Amygdala (tissue), 56 donors: ENCODE data around the gene ATP8B1.
"Not testable (repeated sequence)": the region's sequence is repeated elsewhere in the genome, so short reads cannot be mapped to it uniquely, and the experiment has no call there.

Source experiments
- DNase-seq, 56 donors: peaks; one replicate each; lab custom pipeline; 2025; lab: John Stamatoyannopoulos, UW

ATP8B1 gene

DNA sequence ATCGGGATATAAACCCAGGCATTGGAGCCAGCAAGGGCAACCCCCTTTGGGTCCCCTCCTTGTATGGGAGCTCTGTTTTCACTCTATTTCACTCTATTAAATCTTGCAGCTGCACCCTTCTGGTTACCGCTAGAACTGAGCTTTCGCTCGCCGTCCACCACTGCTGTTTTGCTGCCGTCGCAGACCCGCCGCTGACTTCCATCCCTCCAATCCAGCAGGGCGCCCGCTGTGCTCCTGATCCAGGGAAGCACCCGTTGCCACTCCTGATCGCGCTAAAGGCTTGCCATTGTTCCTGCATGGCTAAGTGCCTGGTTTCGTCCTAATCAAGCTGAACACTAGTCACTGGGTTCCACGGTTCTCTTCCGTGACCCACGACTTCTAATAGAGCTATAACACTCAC, 68.1 kb downstream of the ATP8B1 start:
- DNase-seq: not testable (repeated sequence)

DNA sequence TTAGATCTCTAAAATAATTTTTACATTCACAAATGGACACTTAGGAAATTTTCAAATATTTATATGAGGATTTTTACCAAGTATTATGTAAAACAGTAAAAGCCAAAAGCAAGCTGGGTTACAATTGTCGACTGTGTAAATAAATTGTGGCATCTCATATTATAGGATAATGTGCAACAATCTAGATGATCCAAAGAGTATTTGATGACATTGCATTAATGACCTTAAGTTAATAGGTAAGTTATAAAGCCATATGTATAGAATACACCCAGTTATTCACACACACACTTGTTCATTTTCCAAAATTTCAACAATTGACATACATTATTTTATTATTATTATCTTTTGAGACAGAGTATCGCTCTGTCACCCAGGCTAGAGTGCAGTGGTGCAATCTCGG, 69.3 kb downstream of the ATP8B1 start:
- no peak for DNase-seq

DNA sequence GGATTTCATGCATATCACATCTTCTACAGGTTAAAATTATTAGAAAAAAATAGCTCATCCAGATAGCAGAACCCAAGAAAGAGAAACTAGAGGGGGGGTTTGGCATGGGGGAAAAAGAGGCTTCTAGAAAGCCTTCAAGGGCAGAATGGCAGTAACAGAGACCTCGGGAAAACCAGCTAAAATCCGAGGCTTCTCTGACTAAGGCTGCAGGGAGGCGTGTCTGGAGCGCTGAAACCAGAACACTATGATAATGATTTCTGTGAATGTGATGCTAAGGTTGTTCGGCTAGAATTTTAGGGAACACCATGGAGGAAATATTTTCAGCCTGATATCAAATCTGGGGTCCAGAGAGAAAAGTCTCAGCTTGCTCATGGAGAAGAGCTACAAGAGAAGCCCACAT, 73.0 kb downstream of the ATP8B1 start:
- DNase-seq: no peak

DNA sequence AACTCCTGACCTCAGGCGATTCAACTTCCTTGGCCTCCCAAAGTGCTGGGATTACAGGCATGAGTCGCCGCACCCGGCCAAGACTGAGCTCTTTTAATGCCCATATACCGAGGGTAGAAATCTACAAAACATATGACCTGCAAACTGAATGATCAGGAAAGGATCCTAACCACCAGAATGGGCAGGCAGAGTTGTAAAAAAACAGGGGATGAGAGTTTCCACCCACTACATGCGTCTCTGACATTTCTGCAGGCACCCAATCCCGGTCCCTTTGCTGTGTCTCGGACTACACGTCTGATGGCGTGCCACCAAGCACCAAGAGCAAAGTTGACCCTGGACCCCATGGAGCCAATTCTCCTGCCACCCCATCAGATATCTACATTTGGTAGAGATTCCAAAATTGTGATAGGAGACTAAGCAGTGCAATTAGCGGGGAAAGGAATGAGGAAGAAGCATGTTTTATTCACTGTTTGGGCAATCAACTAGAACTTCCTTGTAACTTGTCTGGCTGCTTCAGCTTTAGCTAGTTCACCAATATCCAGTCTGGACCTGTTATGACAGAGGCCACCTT, 74.1 kb downstream of the ATP8B1 start:
- DNase-seq: no peak

DNA sequence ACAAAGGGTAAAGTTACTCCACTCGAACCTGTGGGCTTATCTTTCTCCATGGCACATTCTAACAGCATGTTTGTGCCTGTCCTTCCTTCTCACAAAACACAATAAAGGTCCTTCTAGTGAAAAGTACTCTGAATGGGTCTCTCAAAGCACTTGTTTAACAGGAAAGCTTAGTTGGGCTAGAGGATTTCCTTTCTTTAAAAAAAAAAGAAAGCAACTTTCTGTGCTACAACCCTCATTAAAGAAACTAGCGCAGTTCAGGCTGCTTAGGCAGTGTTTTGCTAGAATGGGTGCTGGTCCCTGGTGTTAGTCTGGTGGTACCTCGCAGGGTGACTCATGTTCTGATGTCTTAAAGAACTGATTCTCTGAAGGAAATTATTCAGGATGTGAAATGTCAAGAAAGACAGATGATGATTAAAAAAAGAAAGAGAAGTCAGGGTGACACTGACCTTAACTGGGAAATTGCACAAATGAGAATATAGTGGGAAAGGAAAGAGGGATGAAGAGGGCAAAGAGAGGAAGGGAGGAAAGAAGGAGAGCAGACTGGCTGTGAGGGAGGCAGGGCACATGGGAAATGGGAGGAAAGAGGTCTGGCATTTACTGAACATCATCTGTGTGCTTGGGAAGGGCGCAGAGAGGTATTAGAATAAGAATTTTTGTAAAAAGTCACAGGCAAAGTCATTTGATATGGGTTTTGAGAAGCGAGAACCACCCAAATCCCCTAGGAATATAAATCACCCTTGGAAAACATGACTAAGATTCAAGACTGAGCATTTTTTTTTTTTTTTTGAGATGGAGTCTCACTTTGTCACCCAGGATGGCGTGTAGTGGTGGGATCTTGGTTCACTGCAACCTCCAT, 74.9 kb downstream of the ATP8B1 start:
- no peak for DNase-seq

DNA sequence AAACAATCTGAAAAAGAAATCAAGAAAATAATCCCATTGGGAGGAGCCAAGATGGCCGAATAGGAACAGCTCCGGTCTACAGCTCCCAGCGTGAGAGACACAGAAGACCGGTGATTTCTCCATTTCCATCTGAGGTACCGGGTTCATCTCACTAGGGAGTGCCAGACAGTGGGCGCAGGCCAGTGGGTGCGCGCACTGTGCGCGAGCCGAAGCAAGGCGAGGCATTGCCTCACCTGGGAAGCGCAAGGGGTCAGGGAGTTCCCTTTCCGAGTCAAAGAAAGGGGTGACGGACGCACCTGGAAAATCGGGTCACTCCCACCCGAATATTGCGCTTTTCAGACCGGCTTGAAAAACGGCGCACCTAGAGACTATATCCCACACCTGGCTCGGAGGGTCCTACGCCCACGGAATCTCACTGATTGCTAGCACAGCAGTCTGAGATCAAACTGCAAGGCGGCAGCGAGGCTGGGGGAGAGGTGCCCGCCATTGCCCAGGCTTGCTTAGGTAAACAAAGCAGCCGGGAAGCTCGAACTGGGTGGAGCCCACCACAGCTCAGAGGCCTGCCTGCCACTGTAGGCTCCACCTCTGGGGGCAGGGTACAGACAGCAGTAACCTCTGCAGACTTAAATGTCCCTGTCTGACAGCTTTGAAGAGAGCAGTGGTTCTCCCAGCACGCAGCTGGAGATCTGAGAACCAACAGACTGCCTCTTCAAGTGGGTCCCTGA, 83.7 kb downstream of the ATP8B1 start:
- not testable (repeated sequence) for DNase-seq

DNA sequence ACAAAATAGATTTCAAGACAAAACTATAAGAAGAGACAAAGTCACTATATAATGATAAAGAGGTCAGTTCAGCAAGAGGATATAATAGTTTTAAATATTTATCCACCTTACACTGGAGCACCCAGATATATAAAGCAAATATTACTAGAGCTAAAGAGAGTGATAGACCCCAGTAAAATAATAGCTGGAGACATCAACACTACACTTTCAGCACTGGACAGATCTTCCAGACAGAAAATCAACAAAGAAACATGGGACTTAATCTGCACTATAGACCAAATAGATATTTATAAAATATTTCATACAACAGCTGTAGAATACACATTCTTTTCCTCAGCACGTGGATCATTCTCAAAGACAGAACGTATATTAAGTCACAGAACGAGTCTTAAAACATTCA, 86.6 kb downstream of the ATP8B1 start:
- no peak for DNase-seq

DNA sequence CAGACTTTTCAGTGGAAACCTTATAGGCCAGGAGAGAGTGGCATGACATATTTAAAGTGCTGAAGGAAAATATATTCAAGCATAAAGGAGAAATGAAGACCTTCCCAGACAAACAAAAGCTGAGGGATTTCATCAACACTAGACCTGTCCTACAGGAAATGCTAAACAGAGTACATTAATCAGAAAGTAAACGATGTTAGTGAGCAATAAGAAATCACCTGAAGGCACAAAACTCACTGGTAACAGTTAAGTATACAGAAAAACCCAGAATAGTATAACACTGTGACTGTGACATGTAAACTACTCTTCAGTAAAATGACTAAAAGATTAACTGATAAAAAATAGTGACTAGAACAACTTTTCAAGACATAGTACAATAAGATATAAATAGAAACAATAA, 87.4 kb downstream of the ATP8B1 start:
- DNase-seq: no peak

DNA sequence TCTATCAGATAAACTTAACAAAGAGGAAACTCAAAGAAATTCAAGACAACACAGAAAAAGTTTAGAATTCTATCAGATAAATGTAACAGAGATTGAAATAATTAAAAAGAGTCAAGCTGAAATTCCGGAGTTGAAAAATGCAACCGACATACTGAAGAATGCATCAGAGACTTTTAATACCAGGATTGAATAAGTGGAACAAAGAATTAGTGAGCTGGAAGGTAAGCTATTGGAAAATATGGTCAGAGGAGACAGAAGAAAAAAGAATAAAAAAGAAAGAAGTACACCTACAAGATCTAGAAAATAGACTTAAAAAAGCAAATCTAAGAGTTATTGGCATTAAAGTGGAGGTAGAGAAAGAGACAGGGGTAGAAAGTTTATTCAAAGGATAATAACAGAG, 88.0 kb downstream of the ATP8B1 start:
- DNase-seq: no peak

DNA sequence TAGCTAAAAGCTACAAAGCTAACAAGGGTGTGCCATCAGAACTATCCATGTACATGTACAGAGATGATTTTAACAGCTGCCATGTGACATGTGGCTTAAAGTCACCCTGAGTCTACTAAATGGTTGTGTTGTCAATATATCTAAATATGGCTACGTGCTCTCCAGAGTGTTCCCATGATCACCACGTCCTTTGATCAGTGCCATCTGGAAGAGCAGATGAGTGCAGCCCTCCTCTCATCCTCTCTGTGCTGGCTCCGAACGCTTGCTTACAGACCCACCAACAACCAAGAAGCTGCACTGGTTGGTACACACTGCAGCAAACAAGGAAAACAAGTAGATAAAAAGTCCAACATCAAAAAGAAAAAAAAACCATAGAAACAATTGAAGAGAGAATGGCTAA, 92.9 kb downstream of the ATP8B1 start:
- DNase-seq: no peak

DNA sequence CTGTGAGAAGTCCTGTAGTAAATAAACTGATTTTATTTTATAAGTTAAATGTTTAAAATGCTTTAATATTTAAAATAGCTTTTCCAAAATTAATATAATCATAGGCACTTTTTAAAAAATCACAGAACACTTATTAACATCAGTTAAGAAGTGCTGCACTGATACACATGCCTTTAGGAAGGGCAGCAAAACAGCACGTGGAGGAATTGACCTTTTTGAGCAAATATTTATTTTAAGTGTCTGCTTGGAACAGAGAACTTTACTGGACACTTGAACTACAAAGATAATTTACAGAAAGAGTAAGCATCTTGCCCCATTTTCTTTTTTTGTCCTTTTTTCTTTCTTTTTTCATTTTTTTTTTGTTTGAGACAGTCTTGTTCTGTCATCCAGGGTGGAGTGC, 93.8 kb downstream of the ATP8B1 start:
- DNase-seq: no peak

DNA sequence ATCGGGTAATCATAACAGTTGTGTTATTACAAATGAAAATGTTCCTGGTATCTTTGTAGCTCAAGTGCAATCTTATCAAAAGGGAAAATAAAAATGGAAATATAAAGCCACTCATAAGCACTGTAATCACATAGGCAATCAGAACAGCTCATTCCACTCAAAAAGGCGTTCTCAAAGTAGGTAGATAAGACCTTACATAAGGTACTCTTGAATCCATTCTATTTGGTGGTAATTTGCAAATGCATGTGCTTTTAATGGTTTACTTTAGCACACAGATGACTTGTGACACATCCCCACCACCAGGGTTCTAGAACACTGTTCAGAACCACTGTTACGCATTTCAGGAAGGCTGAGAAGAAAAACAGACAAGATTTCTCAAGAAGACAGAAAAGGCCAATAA, 94.8 kb downstream of the ATP8B1 start:
- no peak for DNase-seq

DNA sequence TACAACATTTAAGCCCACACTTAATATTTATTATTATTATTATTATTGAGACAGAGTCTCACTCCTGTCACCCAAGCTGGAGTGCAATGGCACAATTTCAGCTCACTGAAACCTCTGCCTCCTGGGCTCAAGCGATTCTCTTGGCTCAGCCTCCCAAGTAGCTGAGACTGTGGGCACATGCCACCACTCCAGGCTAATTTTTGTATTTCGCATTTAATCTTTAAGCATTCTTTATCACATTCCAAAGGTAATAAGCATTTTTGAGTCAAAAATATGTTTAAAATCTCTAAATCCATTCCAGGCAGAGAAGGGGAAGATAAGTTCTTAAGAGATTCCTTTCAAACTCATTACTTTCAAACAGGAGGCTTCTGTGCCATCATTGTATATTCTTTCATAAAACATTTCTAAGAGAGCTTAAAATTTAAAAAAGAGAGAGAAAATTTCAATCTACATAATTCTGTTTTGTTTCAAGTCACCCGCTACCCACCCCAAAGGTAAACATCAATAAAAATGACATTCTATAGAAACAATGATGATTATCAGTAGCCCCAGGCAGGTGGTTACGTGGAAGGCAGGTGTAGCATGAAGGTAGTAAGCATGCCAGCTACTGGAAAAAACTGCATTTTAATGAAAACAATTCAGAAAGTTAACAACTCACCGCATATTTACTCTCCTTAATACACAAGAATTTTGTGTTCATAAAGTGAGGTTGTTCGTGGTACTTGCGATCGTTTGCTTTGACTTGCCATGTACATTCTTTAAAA, 97.1 kb downstream of the ATP8B1 start:
- DNase-seq: no peak

DNA sequence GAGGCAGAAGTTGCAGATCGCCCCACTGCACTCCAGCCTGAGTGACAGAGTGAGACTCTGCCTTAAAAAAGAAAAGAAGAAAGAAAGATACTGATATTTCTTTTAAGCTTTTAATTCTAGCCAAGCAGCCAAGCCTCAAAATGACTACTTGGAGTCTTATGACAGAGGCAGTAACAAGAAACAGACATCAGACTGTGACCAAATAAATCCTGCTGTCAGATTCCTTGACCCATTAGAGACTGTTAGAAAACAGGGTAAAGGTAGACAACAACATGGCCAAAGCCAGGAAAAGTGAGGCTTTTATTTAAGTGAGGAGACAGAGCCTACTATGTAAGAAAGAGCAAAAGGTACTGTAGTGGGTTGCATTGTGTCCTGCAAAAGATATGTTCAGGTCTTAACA, 98.1 kb downstream of the ATP8B1 start:
- DNase-seq: no peak

DNA sequence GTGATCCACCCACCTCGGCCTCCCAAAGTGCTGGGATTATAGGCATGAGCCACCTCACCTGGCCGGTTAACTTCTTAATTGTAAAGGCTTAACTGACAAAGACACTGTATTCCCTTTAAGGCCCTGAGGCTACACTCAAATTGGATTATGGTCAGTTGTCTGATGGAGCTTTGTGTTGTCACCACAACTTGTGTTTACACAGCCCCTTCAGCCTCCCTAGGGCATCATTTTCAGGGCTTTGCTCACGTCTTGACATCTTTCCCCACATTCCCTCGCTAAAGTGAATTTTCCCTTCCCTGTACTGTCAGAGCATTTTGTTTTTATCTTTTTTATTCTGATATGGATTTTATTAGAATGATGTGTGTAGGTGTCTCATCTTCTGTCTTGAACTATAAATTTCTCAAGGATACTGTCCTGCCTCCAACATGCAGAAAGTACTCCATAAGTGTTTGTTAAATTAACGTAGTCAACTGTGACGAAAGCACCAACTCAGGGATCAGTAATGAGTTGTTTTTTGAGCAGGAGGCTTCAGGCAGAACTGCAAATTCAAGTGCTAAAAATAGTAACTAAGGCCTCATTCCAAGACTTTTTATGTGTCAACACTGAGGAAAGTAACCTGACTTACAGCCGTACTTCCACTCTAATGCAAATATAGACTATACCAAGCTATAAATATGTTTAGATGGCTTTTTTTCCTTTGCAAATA, 104.4 kb downstream of the ATP8B1 start:
- no peak for DNase-seq

DNA sequence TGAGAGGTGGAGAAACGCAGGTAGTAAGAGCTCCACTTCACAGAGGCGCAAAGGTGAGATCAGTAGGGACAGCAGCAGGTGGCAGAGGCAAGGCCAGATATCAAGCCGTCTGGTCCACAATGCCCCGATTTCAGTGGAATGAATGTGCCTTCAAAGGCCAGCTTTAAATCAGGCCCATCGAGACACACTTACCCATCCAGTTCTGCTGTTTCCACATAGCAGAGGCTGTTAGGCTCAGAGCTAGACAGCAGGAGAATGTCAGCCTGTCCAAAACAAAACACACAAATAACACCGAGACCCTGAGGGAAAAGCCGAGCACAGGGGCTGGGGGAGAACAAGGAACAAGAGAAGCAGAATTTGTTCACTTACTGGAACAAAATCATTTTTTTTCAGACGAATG, 105.7 kb downstream of the ATP8B1 start:
- DNase-seq: no peak

DNA sequence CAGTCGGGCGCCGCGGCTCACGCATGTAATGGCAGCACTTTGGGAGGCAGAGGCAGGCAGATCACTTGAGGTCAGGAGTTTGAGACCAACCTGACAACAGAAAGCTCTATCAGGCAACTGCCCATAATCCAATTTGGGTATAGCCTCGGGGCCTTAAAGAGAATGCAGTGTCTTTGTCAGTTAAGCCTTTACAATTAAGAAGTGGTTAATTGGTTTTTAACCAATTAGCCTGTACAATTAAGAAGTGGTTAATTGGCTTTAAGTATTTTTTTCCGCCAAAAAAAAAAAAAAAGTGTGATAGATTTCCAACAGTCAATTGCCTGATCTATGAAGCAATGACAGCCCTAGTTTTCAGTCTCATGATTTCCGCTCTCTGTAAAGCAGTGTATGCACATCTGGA, 106.8 kb downstream of the ATP8B1 start:
- no peak for DNase-seq

DNA sequence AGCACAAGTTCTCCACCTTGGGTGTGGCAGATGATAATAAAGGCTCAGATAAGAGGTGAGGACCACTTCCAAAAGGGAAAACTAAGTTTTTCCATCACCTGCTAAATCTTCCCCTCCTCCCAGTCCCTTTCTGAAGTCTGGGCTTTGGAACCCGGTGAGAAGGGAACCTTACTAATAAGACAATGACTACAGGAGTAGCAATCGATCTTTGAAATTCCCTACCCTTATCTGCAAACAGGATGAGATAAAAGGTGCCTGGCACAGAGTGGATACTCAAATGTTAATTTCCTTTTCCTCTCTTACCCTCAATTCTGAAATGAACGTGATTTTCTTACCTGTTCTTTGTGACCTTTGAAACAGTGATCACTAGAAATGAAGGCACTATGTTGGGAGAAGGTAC, 111.8 kb downstream of the ATP8B1 start:
- no peak for DNase-seq

DNA sequence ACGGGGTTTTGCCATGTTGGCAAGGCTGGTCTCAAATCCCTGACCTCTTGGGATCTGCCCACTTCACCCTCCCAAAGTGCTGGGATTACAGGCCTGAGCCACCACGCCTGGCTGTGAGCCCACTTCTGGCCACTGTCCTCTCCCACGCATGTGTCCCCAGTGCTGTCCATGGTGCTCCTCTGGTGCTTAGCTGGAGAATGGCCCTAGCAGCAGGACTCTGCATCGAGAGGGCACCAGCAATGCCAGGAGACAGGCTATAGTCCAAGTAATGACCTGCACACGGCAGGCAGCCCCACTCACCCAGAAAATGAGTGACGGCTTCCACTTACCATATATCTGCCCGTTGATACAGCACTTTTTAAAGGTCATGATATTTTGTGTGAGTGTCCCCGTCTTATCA, 115.1 kb downstream of the ATP8B1 start:
- no peak for DNase-seq

DNA sequence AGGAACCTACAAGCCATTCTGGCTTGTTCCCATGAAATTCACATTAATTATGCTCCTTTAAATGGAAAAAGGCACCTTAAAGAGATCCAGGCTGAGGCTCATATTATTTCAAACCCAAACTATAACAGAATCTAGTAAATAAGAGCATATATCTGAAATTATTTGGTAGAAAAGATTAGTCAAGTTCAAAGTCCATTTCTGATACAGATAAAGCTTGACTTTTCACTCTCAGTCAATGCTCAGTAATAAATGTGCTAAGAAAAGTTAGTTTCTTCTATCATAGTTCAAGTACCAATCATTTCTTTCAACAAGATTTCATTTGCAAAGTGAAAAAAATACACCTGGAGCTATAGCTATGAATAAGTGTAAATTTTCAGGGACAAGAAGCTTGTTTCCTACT, 119.6 kb downstream of the ATP8B1 start:
- no peak for DNase-seq
